Naive thymus-derived CD4-positive, alpha-beta T cell (primary cell): ENCODE measurements around the gene MTOR. TPM values are rescaled to one million over a fixed set of nuclear protein-coding genes. Genes with fewer than 3 reads are reported as not detected.

Experiments
- ATAC-seq: fragments of 150-1000 bp; cut with Tn5 transposase; 2 replicates; pipeline ENCODE4 v1.10.0; 2021; ENCODE audit warnings: mild to moderate bottlenecking, moderate library complexity
- CTCF ChIA-PET: fragments of 350-600 bp; sonication (Branson Sonifier 250); formaldehyde crosslinking; loops from one replicate; lab custom pipeline; 2021; ENCODE audit warnings: antibody characterized with exemption; lab: Charles Lee
- POLR2A ChIA-PET: fragments of 350-600 bp; sonication (Branson Sonifier 250); formaldehyde crosslinking; loops from one replicate; lab custom pipeline; 2021; ENCODE audit warnings: antibody characterized with exemption, inconsistent platforms; lab: Charles Lee
- DNase-seq, 9 donors: peaks; one replicate each; pipeline versions ENCODE4 v3.0.0 to v3.0.0-alpha.2; 2020 to 2022; ENCODE audit warnings: mixed read lengths in 1 of 9
- H3K27ac ChIP-seq: one replicate; pipeline ENCODE4 v1.7.0; 2013; ENCODE audit warnings: mild to moderate bottlenecking, low read depth, low read length, moderate library complexity
- H3K27me3 ChIP-seq, 2 donors: one replicate each; pipeline ENCODE4 v1.7.0; 2013; ENCODE audit warnings: low read length in 2 of 2, mild to moderate bottlenecking in 2 of 2, moderate library complexity in 2 of 2; ENCODE audit not compliant: control insufficient read depth in 2 of 2, insufficient read depth in 2 of 2
- H3K36me3 ChIP-seq, 3 experiments: 1 replicate in 2 of 3; 2 replicates in 1 of 3; pipeline ENCODE4 v1.7.0; 2013; ENCODE audit warnings: low read length in 3 of 3, mild to moderate bottlenecking in 3 of 3, moderate library complexity in 1 of 3; ENCODE audit not compliant: insufficient read depth in 3 of 3, control insufficient read depth in 2 of 3
- H3K4me1 ChIP-seq, 2 donors: one replicate each; pipeline ENCODE4 v1.7.0; 2013; ENCODE audit warnings: low read length in 2 of 2, mild to moderate bottlenecking in 2 of 2, moderate library complexity in 1 of 2; ENCODE audit not compliant: control insufficient read depth in 2 of 2, insufficient read depth in 2 of 2
- H3K4me3 ChIP-seq: 2 replicates; pipeline ENCODE4 v1.7.0; 2013; ENCODE audit warnings: mild to moderate bottlenecking, low read length
- H3K9me3 ChIP-seq, 3 experiments: 1 replicate in 2 of 3; 2 replicates in 1 of 3; pipeline ENCODE4 v1.7.0; 2013; ENCODE audit warnings: low read length in 3 of 3; ENCODE audit not compliant: control insufficient read depth in 2 of 3
- H3K27ac Mint-ChIP-seq, 9 donors: one replicate each; pipeline ENCODE4 v1.8.0; 2020 to 2022; ENCODE audit warnings: mixed read lengths in 9 of 9, mild to moderate bottlenecking in 8 of 9, moderate library complexity in 5 of 9, inconsistent platforms in 2 of 9
- H3K27me3 Mint-ChIP-seq, 5 donors: one replicate each; pipeline ENCODE4 v1.8.0; 2021 to 2022; ENCODE audit warnings: mixed read lengths in 5 of 5, mild to moderate bottlenecking in 1 of 5
- H3K36me3 Mint-ChIP-seq, 5 donors: one replicate each; pipeline ENCODE4 v1.8.0; 2020 to 2022; ENCODE audit warnings: mixed read lengths in 5 of 5, mild to moderate bottlenecking in 3 of 5, inconsistent platforms in 1 of 5
- H3K4me1 Mint-ChIP-seq, 7 donors: one replicate each; pipeline ENCODE4 v1.8.0; 2020 to 2022; ENCODE audit warnings: mixed read lengths in 7 of 7, mild to moderate bottlenecking in 3 of 7, inconsistent platforms in 1 of 7
- H3K4me3 Mint-ChIP-seq, 10 donors: one replicate each; pipeline ENCODE4 v1.8.0; 2020 to 2022; ENCODE audit warnings: mild to moderate bottlenecking in 10 of 10, mixed read lengths in 10 of 10, moderate library complexity in 6 of 10, inconsistent platforms in 2 of 10
- H3K9me3 Mint-ChIP-seq, 11 donors: one replicate each; pipeline ENCODE4 v1.8.0; 2020 to 2022; ENCODE audit warnings: mixed read lengths in 11 of 11, mild to moderate bottlenecking in 4 of 11, inconsistent platforms in 1 of 11, moderate library complexity in 1 of 11
- intact Hi-C, 2 donors: fragments of 100-400 bp; cut with micrococcal nuclease; formaldehyde crosslinking; loops; one replicate each; pipeline ENCODE4 v1.15.1; 2023
- polyA plus RNA-seq, 2 donors: library from polyadenylated mRNA; unstranded; fragments of 300-500 nt; fragmentation: Illumina TruSeq; gene quantifications; one replicate each; pipeline ENCODE4 v1.2.3, GENCODE V29; 2021
- total RNA-seq, 6 experiments: library from RNA in 5 of 6; stranded (reverse) in 5 of 6; gene quantifications; 1 replicate in 5 of 6; 2 replicates in 1 of 6; pipeline ENCODE4 v1.2.3 and lab custom pipeline; 2021 to 2026

Gene MTOR
- total and polyA plus RNA-seq, 7 experiments from 2014 or later = 4.8 to 47.9 (median 44.8) TPM

- Mint-ChIP-seq H3K4me3 (no peak overlapping the region), H3K9me3 (no peaks in the 10 kb centered on the region), H3K27me3 (no peaks in the 10 kb centered on the region), H3K27ac (peak overlapping the region in 4 of 9 donors; percentile 11 to 76 (median 34)), H3K36me3 (peaks cover 6 to 35% (median 10%) of the 10 kb centered on the region in 5 donors), H3K4me1 (peaks cover 3 to 12% (median 6%) of the 10 kb centered on the region in 7 donors)
- no peak for DNase-seq
- CTCF ChIA-PET = interaction anchor here (1.0 to 4.7 kb wide), 2 partner anchors 51 to 208 kb away, joined by 4 to 37 read pairs; no protein-coding TSS in a partner anchor
- Histone ChIP-seq H3K4me1 (peaks cover 0 to 7% of the 10 kb centered on the region in 2 donors), H3K36me3 (peaks cover 3 to 68% (median 14%) of the 10 kb centered on the region in 3 experiments), H3K27me3 (no peaks in the 10 kb centered on the region), H3K4me3 (no peak overlapping the region), H3K27ac (no peak overlapping the region), H3K9me3 (no peaks in the 10 kb centered on the region)
- intact Hi-C loops = no loop called here
- no peak for ATAC-seq
- POLR2A ChIA-PET = interaction anchor here (1.8 kb wide), 1 partner anchor 17 kb away, joined by 4 read pairs; the partner anchor contains the start of gene MTOR
Measured at GRCh38 chr1:11245248-11245647, 17.1 kb downstream of the MTOR start.

GRCh38 chr1:11238311-11238710, 24.0 kb downstream of the MTOR start:
- DNase-seq (no peak), ATAC-seq (no peak)
- Mint-ChIP-seq H3K27ac (no peak overlapping the region), H3K4me1 (peaks cover 5 to 12% (median 10%) of the 10 kb centered on the region in 7 donors), H3K27me3 (no peaks in the 10 kb centered on the region), H3K36me3 (peaks cover 11 to 58% (median 23%) of the 10 kb centered on the region in 5 donors), H3K4me3 (no peak overlapping the region), H3K9me3 (no peaks in the 10 kb centered on the region)
- no peaks in the 10 kb centered on the region for H3K4me1 ChIP-seq
- H3K4me3 ChIP-seq = no peak overlapping the region
- H3K27me3 ChIP-seq = no peaks in the 10 kb centered on the region
- ChIA-PET POLR2A (interaction anchor here (0.5 kb wide), 1 partner anchor 38 kb away, joined by 3 read pairs; no protein-coding TSS in a partner anchor), CTCF (interaction anchor here (1.2 to 5.9 kb wide), 4 partner anchors 16 to 405 kb away, joined by 3 to 67 read pairs (median 3); no protein-coding TSS in a partner anchor)
- no peaks in the 10 kb centered on the region for H3K9me3 ChIP-seq
- H3K36me3 ChIP-seq = peaks cover 30 to 94% (median 37%) of the 10 kb centered on the region in 3 experiments
- no peak overlapping the region for H3K27ac ChIP-seq
- intact Hi-C loops = no loop called here

- no peaks in the 10 kb centered on the region for H3K9me3 ChIP-seq
- no peak for ATAC-seq
- Mint-ChIP-seq H3K9me3 (no peaks in the 10 kb centered on the region), H3K36me3 (peaks cover 11 to 57% (median 29%) of the 10 kb centered on the region in 5 donors), H3K27ac (peak overlapping the region in 3 of 9 donors; percentile 5 to 78 (median 57)), H3K27me3 (no peaks in the 10 kb centered on the region), H3K4me1 (peaks cover 5 to 12% (median 10%) of the 10 kb centered on the region in 7 donors), H3K4me3 (no peak overlapping the region)
- ChIA-PET POLR2A (no interaction called here), CTCF (interaction anchor here (0.6 to 1.4 kb wide), 4 partner anchors 59 to 408 kb away, joined by 3 read pairs; no protein-coding TSS in a partner anchor)
- intact Hi-C loops = no loop called here
- no peak overlapping the region for H3K4me3 ChIP-seq
- H3K27ac ChIP-seq = no peak overlapping the region
- H3K36me3 ChIP-seq = peaks cover 34 to 94% (median 37%) of the 10 kb centered on the region in 3 experiments
- no peak for DNase-seq
- no peaks in the 10 kb centered on the region for H3K4me1 ChIP-seq
- no peaks in the 10 kb centered on the region for H3K27me3 ChIP-seq
Measured at GRCh38 chr1:11237356-11237755, 25.0 kb downstream of the MTOR start.

- no peaks in the 10 kb centered on the region for H3K9me3 ChIP-seq
- ChIA-PET CTCF (no interaction called here), POLR2A (no interaction called here)
- no peak overlapping the region for H3K4me3 ChIP-seq
- intact Hi-C loops = no loop called here
- Mint-ChIP-seq H3K4me1 (peaks cover 4 to 11% (median 6%) of the 10 kb centered on the region in 7 donors), H3K4me3 (no peak overlapping the region), H3K27ac (no peak overlapping the region), H3K27me3 (no peaks in the 10 kb centered on the region), H3K36me3 (peaks cover 7 to 68% (median 46%) of the 10 kb centered on the region in 5 donors), H3K9me3 (peaks cover 0 to 2% (median 0%) of the 10 kb centered on the region in 11 donors)
- H3K27me3 ChIP-seq = no peaks in the 10 kb centered on the region
- ATAC-seq = no peak
- no peaks in the 10 kb centered on the region for H3K4me1 ChIP-seq
- H3K36me3 ChIP-seq = peaks cover 26 to 99% (median 49%) of the 10 kb centered on the region in 3 experiments
- H3K27ac ChIP-seq = no peak overlapping the region
- DNase-seq = no peak
Measured at GRCh38 chr1:11233208-11233607, 29.1 kb downstream of the MTOR start.

GRCh38 chr1:11229203-11229602, 33.1 kb downstream of the MTOR start:
- Histone ChIP-seq H3K4me1 (peaks cover 0 to 6% of the 10 kb centered on the region in 2 donors), H3K9me3 (no peaks in the 10 kb centered on the region), H3K27me3 (no peaks in the 10 kb centered on the region), H3K27ac (no peak overlapping the region), H3K4me3 (no peak overlapping the region), H3K36me3 (peaks cover 3 to 74% (median 41%) of the 10 kb centered on the region in 3 experiments)
- no peak overlapping the region for H3K4me3 Mint-ChIP-seq
- ATAC-seq (no peak), DNase-seq (no peak)
- H3K27me3 Mint-ChIP-seq = no peaks in the 10 kb centered on the region
- peaks cover 13 to 68% (median 45%) of the 10 kb centered on the region in 5 donors for H3K36me3 Mint-ChIP-seq
- peak overlapping the region in 4 of 9 donors; percentile 7 to 70 (median 41) for H3K27ac Mint-ChIP-seq
- POLR2A ChIA-PET = no interaction called here
- intact Hi-C loops = no loop called here
- H3K4me1 Mint-ChIP-seq = peaks cover 6 to 21% (median 20%) of the 10 kb centered on the region in 7 donors
- CTCF ChIA-PET = interaction anchor here (0.7 kb wide), 1 partner anchor 11 kb away, joined by 4 read pairs; no protein-coding TSS in a partner anchor
- H3K9me3 Mint-ChIP-seq = peaks cover 0 to 2% (median 0%) of the 10 kb centered on the region in 11 donors

- Histone ChIP-seq H3K4me3 (no peak overlapping the region), H3K9me3 (no peaks in the 10 kb centered on the region), H3K36me3 (peaks cover 3 to 57% (median 29%) of the 10 kb centered on the region in 3 experiments), H3K27ac (no peak overlapping the region), H3K27me3 (no peaks in the 10 kb centered on the region), H3K4me1 (peaks cover 0 to 6% of the 10 kb centered on the region in 2 donors)
- peaks cover 0 to 2% (median 0%) of the 10 kb centered on the region in 11 donors for H3K9me3 Mint-ChIP-seq
- ChIA-PET POLR2A (no interaction called here), CTCF (interaction anchor here (0.6 to 2.8 kb wide), 4 partner anchors 14 to 259 kb away, joined by 3 to 8 read pairs (median 4); no protein-coding TSS in a partner anchor)
- H3K27me3 Mint-ChIP-seq = no peaks in the 10 kb centered on the region
- H3K27ac Mint-ChIP-seq = peak overlapping the region; percentile 9 to 88 (median 49)
- H3K4me3 Mint-ChIP-seq = peak overlapping the region in 5 of 10 donors; percentile 5 to 66 (median 31)
- intact Hi-C loops = no loop called here
- no peak for DNase-seq
- no peak for ATAC-seq
- H3K36me3 Mint-ChIP-seq = peaks cover 13 to 69% (median 38%) of the 10 kb centered on the region in 5 donors
- peaks cover 6 to 21% (median 21%) of the 10 kb centered on the region in 7 donors for H3K4me1 Mint-ChIP-seq
Measured at GRCh38 chr1:11227106-11228077, 35.0 kb downstream of the MTOR start.
